GM23248 (cell line): ENCODE results near the gene ACTN4.

Experiments used
- EZH2 ChIP-seq: fragments of 200-600 bp; sonication (generic); IDR thresholded peaks from 2 replicates; pipeline ENCODE4 v1.6.1; 2018; ENCODE audit warnings: antibody characterized with exemption, mild to moderate bottlenecking; ENCODE audit not compliant: insufficient read depth, poor library complexity, severe bottlenecking
- EZH2phosphoT487 ChIP-seq: fragments of 200-600 bp; sonication (generic); IDR thresholded peaks from 2 replicates; pipeline ENCODE4 v1.6.1; 2018; ENCODE audit warnings: antibody characterized with exemption, moderate library complexity, mild to moderate bottlenecking, low read depth; ENCODE audit not compliant: insufficient read depth

GRCh38 chr19:38710416-38710702, 62.9 kb downstream of the ACTN4 start:
- TF ChIP-seq EZH2: no peak
- TF ChIP-seq EZH2phosphoT487: no peak
